ENCODE measurements around the gene MKNK1.

GRCh38 chr1:46649764-46650163, 45.7 kb upstream of the MKNK1 start:
- TF ChIP-seq POLR2A (IDR thresholded peaks at IDR 0.05; ENCODE audit: low read depth, low read length) (no peak), POLR2AphosphoS5 (IDR thresholded peaks at IDR 0.05; ENCODE audit: low read depth, low read length) (no peak)
